MG63 (cell line): ENCODE results near the gene ANKRD60. TPM values are rescaled to one million over a fixed set of nuclear protein-coding genes. Genes with fewer than 3 reads are reported as not detected.

Source experiments
- total RNA-seq: library from RNA; depleted of rRNA; stranded (reverse); fragments of >200 nt; shearing (Covaris generic); gene quantifications from 2 replicates; pipeline ENCODE4 v1.2.3, GENCODE V29; 2014; ENCODE audit warnings: low replicate concordance; rRNA removed

Gene ANKRD60
- total RNA-seq, 1 experiment from 2014 or later, result not detected

Other genes with a start within 250 kb of the ANKRD60 start
- 14.2 and 19.1 TPM in 2 replicates for gene RAB22A, start 81.1 kb upstream of the ANKRD60 start, total RNA-seq
- 31.1 and 34.5 TPM in 2 replicates for gene VAPB, start 160.6 kb upstream of the ANKRD60 start, total RNA-seq